Measurements from ENCODE around the gene ANXA6.

The ANXA6 gene

GRCh38 chr5:151067632-151068432 is 89.7 kb downstream of the ANXA6 start:
- peaks cover 28% of the 10 kb centered on the region for H3K4me1 ChIP-seq (ENCODE audit: control insufficient read depth, insufficient read depth, low read length)
- H3K36me3 ChIP-seq (ENCODE audit: control insufficient read depth, insufficient read depth, low read length), result peaks cover 8% of the 10 kb centered on the region
- H3K4me3 ChIP-seq (ENCODE audit: low read length), result no peak overlapping the region
- peak overlapping the region; percentile 3 for H3K27ac ChIP-seq (ENCODE audit: low read depth, low read length)
- H3K27me3 ChIP-seq (ENCODE audit: control insufficient read depth, insufficient read depth, low read length), result no peaks in the 10 kb centered on the region
- no peak overlapping the region for H3K9ac ChIP-seq (ENCODE audit: low read length)

- no peak overlapping the region for H3K4me3 ChIP-seq (ENCODE audit: low read length)
- no peak overlapping the region for H3K27ac ChIP-seq (ENCODE audit: low read depth, low read length)
- H3K4me1 ChIP-seq (ENCODE audit: control insufficient read depth, insufficient read depth, low read length), result peaks cover 32% of the 10 kb centered on the region
- peaks cover 12% of the 10 kb centered on the region for H3K36me3 ChIP-seq (ENCODE audit: control insufficient read depth, insufficient read depth, low read length)
- no peaks in the 10 kb centered on the region for H3K27me3 ChIP-seq (ENCODE audit: control insufficient read depth, insufficient read depth, low read length)
- H3K9ac ChIP-seq (ENCODE audit: low read length), result no peak overlapping the region
These were observed 90.7 kb downstream of the ANXA6 start for GRCh38 chr5:151066920-151067319.

DNA sequence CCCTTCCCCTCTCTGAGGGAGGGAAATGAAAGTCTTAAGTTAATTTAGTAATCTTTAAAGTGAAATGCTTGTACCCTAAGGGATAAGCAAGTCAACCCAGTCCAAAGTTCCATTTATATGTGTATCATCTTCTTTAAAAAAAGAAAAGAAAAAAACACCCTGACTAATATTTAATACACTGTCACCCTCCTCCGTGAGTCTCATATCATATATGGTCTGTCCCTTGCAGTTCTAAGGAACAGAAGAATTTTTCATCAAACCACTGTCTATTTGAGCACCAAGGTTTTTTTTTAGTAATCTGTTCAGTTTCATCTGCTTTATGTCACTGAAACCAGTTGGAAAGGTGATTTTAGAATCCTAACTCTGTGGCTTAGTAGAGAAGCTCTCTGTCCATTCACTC is 92.0 kb downstream of the ANXA6 start:
- Histone ChIP-seq H3K9ac (ENCODE audit: low read length) (no peak overlapping the region), H3K27me3 (ENCODE audit: control insufficient read depth, insufficient read depth, low read length) (no peaks in the 10 kb centered on the region), H3K36me3 (ENCODE audit: control insufficient read depth, insufficient read depth, low read length) (peaks cover 10% of the 10 kb centered on the region), H3K4me1 (ENCODE audit: control insufficient read depth, insufficient read depth, low read length) (peaks cover 32% of the 10 kb centered on the region), H3K4me3 (ENCODE audit: low read length) (no peak overlapping the region), H3K27ac (ENCODE audit: low read depth, low read length) (no peak overlapping the region)

- Histone ChIP-seq H3K9ac (ENCODE audit: low read length) (no peak overlapping the region), H3K4me1 (ENCODE audit: control insufficient read depth, insufficient read depth, low read length) (peaks cover 34% of the 10 kb centered on the region), H3K27me3 (ENCODE audit: control insufficient read depth, insufficient read depth, low read length) (no peaks in the 10 kb centered on the region), H3K36me3 (ENCODE audit: control insufficient read depth, insufficient read depth, low read length) (peaks cover 10% of the 10 kb centered on the region), H3K27ac (ENCODE audit: low read depth, low read length) (no peak overlapping the region), H3K4me3 (ENCODE audit: low read length) (no peak overlapping the region)
These were observed 92.6 kb downstream of the ANXA6 start for GRCh38 chr5:151064916-151065499.

GRCh38 chr5:151063142-151063989 is 94.2 kb downstream of the ANXA6 start:
- H3K4me3 ChIP-seq (ENCODE audit: low read length), result peak overlapping the region; percentile 34
- H3K27ac ChIP-seq (ENCODE audit: low read depth, low read length), result peak overlapping the region; percentile 62
- no peak overlapping the region for H3K9ac ChIP-seq (ENCODE audit: low read length)
- peaks cover 31% of the 10 kb centered on the region for H3K4me1 ChIP-seq (ENCODE audit: control insufficient read depth, insufficient read depth, low read length)
- H3K27me3 ChIP-seq (ENCODE audit: control insufficient read depth, insufficient read depth, low read length), result no peaks in the 10 kb centered on the region
- H3K36me3 ChIP-seq (ENCODE audit: control insufficient read depth, insufficient read depth, low read length), result peaks cover 16% of the 10 kb centered on the region

DNA sequence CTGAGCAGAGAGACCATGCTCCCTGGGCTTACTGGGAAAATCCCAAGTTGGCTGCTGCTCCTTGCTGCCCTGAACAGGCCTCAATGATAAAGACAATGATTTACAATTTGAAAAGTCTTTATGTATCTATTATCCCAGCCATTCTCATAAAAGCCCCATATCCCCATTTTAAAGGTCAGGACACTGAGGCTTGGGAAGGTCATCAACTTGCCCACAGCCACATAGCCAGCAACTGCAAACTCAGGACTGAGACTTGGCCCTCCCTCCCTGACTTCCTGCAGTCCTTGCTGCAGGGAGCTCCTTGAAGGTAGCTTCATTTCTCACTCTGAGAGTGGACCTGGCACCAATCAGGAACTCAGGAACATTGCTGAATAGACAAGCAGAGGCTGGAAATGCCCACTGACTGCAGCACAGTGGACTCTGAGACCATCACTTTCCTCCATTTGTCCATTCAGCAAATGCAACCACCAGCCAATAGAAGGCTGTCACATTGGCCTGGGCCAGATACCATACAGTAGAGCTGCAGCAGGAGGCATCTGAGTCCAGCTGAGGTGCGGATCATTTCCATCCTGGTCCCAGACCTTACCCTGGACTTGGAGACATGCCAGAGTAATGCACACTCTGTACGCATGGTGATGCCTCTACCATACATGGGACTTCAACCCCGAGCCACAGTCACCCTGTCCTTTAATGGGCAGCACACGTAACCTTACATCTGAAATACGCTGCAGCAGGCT is 95.0 kb downstream of the ANXA6 start:
- Histone ChIP-seq H3K36me3 (ENCODE audit: control insufficient read depth, insufficient read depth, low read length) (peaks cover 19% of the 10 kb centered on the region), H3K27ac (ENCODE audit: low read depth, low read length) (peak overlapping the region; percentile 62), H3K4me3 (ENCODE audit: low read length) (no peak overlapping the region), H3K9ac (ENCODE audit: low read length) (no peak overlapping the region), H3K4me1 (ENCODE audit: control insufficient read depth, insufficient read depth, low read length) (peaks cover 29% of the 10 kb centered on the region), H3K27me3 (ENCODE audit: control insufficient read depth, insufficient read depth, low read length) (no peaks in the 10 kb centered on the region)

DNA sequence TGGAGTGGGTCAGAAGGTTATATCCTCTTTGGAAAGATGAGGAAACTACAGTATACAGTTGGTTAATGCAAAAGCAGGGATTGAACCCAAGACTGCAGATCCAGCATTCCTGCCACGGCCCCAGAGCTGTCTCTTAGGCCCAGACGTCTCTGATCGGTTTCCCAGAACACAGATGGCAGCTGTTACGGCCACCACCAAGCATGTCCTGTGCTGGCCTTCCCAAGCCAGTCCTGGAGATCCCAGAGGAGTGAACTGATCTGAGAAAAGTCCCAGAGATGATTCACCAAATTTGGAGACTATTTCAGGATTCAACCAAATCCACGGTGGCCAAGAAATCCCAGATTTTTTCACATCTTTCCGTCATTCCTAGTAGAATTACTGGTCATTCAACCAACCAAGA is 96.8 kb downstream of the ANXA6 start:
- H3K4me3 ChIP-seq (ENCODE audit: low read length), result no peak overlapping the region
- no peaks in the 10 kb centered on the region for H3K27me3 ChIP-seq (ENCODE audit: control insufficient read depth, insufficient read depth, low read length)
- H3K36me3 ChIP-seq (ENCODE audit: control insufficient read depth, insufficient read depth, low read length), result peaks cover 27% of the 10 kb centered on the region
- no peak overlapping the region for H3K9ac ChIP-seq (ENCODE audit: low read length)
- peaks cover 29% of the 10 kb centered on the region for H3K4me1 ChIP-seq (ENCODE audit: control insufficient read depth, insufficient read depth, low read length)
- no peak overlapping the region for H3K27ac ChIP-seq (ENCODE audit: low read depth, low read length)

- no peak overlapping the region for H3K4me3 ChIP-seq (ENCODE audit: low read length)
- peaks cover 24% of the 10 kb centered on the region for H3K4me1 ChIP-seq (ENCODE audit: control insufficient read depth, insufficient read depth, low read length)
- H3K27me3 ChIP-seq (ENCODE audit: control insufficient read depth, insufficient read depth, low read length), result no peaks in the 10 kb centered on the region
- H3K9ac ChIP-seq (ENCODE audit: low read length), result no peak overlapping the region
- peaks cover 34% of the 10 kb centered on the region for H3K36me3 ChIP-seq (ENCODE audit: control insufficient read depth, insufficient read depth, low read length)
- H3K27ac ChIP-seq (ENCODE audit: low read depth, low read length), result no peak overlapping the region
These were observed 98.6 kb downstream of the ANXA6 start for GRCh38 chr5:151058891-151059489.

DNA sequence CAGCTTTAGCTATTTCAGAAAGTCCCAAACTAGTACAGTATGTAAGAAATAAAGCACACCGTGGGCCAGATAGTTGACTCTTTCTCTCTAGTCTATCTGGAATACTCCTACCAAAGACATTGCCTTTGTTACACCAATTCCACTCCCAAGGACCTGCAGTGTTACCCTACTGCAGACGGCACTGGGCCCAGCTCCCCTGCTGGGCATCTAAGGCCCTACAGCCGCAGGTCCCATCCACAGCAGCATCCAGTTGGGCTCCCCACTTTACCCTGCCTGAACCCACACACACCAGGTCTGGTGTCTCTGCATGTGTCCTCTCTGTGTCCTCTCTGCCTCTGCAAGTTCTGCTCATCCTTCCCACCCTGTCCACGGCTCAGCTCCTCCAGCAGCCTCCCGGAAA is 99.3 kb downstream of the ANXA6 start:
- no peaks in the 10 kb centered on the region for H3K27me3 ChIP-seq (ENCODE audit: control insufficient read depth, insufficient read depth, low read length)
- H3K9ac ChIP-seq (ENCODE audit: low read length), result no peak overlapping the region
- peaks cover 41% of the 10 kb centered on the region for H3K36me3 ChIP-seq (ENCODE audit: control insufficient read depth, insufficient read depth, low read length)
- no peak overlapping the region for H3K4me3 ChIP-seq (ENCODE audit: low read length)
- peaks cover 17% of the 10 kb centered on the region for H3K4me1 ChIP-seq (ENCODE audit: control insufficient read depth, insufficient read depth, low read length)
- H3K27ac ChIP-seq (ENCODE audit: low read depth, low read length), result no peak overlapping the region

DNA sequence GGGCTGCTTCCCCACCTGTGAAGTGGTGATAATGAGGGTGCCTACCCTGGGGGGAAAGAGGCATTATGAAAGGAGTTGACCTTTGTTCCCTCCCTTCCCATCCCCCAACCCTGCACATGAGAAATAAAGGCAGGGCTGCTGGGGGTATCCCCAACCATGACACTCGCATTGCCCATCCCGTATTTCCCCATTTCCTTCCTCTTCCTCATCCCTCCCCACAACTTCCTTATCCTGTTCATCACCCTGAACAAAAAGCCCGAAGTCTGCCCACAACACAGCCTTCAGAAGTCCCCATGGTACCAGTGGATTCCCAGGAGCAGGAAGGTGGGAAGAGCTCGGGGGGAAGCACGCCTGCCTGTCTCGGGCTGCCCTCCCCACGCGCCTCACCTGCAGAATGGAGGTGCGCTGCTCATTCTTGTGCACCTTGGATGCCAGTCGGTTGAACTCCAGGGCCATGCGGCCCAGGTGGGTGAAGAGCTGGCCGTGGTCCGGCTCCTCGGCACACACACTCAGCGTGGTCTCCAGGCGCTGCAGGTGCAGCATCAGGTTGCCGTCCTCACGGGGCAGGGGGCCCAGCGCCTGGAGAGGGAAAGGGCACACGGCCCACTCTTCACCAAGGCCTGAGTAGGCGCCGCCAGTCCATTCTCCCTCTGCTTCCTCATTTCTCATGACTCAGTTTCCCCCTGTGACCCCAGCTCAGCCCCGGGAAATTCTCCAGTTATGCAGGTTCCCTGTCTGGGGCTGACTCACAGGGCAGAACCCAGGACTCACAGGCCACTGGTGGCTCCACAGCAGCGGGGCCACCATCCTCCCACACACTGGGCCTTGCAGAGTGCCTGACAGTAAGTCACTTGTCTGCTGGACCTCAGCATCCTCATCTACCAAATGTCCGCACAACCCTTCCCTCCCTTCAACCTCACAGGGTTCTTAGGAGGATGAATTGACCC is 100.9 kb downstream of the ANXA6 start:
- H3K36me3 ChIP-seq (ENCODE audit: control insufficient read depth, insufficient read depth, low read length), result peaks cover 33% of the 10 kb centered on the region

DNA sequence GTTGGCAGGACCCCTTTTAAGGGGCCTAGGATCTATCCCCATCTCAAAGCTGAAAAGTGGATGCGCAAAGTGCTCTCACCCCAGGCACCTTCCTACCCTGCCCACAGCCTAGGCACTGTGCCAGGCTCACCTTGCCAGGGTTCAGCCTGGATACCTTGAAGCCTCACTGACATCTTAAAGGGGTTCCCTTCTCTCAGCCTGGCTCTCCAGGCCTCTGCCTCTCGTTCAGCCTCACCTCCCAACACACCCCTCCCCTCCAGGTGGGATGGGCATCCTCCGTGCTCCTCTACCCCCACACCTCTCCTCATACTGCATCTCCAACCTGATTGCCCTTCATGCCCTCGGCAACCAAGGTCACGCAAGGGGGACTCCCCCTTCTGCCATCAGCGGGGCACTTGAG is 102.2 kb downstream of the ANXA6 start:
- H3K27ac ChIP-seq (ENCODE audit: low read depth, low read length), result no peak overlapping the region
- H3K4me1 ChIP-seq (ENCODE audit: control insufficient read depth, insufficient read depth, low read length), result peaks cover 9% of the 10 kb centered on the region
- no peak overlapping the region for H3K4me3 ChIP-seq (ENCODE audit: low read length)
- H3K27me3 ChIP-seq (ENCODE audit: control insufficient read depth, insufficient read depth, low read length), result no peaks in the 10 kb centered on the region
- H3K36me3 ChIP-seq (ENCODE audit: control insufficient read depth, insufficient read depth, low read length), result peaks cover 41% of the 10 kb centered on the region
- no peak overlapping the region for H3K9ac ChIP-seq (ENCODE audit: low read length)

More for the DNA sequence above, 100.9 kb downstream of the ANXA6 start:
- H3K4me1 ChIP-seq (ENCODE audit: control insufficient read depth, insufficient read depth, low read length), result peaks cover 9% of the 10 kb centered on the region
- no peak overlapping the region for H3K4me3 ChIP-seq (ENCODE audit: low read length)
- no peak overlapping the region for H3K27ac ChIP-seq (ENCODE audit: low read depth, low read length)
- no peak overlapping the region for H3K9ac ChIP-seq (ENCODE audit: low read length)
- H3K27me3 ChIP-seq (ENCODE audit: control insufficient read depth, insufficient read depth, low read length), result no peaks in the 10 kb centered on the region
